MCF 10A (cell line): ENCODE measurements around the gene SPECC1L. TPM values are rescaled to one million over a fixed set of nuclear protein-coding genes. Genes with fewer than 3 reads are reported as not detected.
A peak's percentile ranks its signal among the peaks of the same experiment; 100 is the strongest.

Experiments used
- BruUV-seq: library from RNA; stranded (reverse); fragments of 400-500 nt; replicated peaks from 2 replicates; lab custom pipeline; 2021; lab: Mats Ljungman, UMichigan
- CTCF ChIA-PET: fragments of 300-600 bp; sonication (Branson Sonifier 250); formaldehyde crosslinking; extraction: SDS; loops from one replicate; lab custom pipeline; 2021; ENCODE audit warnings: antibody characterized with exemption, inconsistent platforms; lab: Yijun Ruan, JAX
- POLR2A ChIA-PET: fragments of 300-600, 350-650 bp; sonication (Branson Sonifier 250); formaldehyde crosslinking; extraction: SDS; loops from one replicate; lab custom pipeline; 2020; ENCODE audit warnings: antibody characterized with exemption, inconsistent platforms; lab: Yijun Ruan, JAX
- DNase-seq: peaks from one replicate; pipeline ENCODE4 v3.0.0-alpha.2; 2018; ENCODE audit not compliant: unreplicated experiment
- H3K27ac Mint-ChIP-seq: one replicate; pipeline ENCODE4 v1.8.0; 2022; ENCODE audit warnings: mild to moderate bottlenecking, low read depth, mixed read lengths; ENCODE audit not compliant: unreplicated experiment
- H3K27me3 Mint-ChIP-seq: one replicate; pipeline ENCODE4 v1.8.0; 2022; ENCODE audit warnings: mixed read lengths; ENCODE audit not compliant: insufficient read depth, unreplicated experiment
- H3K36me3 Mint-ChIP-seq: one replicate; pipeline ENCODE4 v1.8.0; 2022; ENCODE audit warnings: mild to moderate bottlenecking, moderate library complexity, mixed read lengths; ENCODE audit not compliant: insufficient read depth, unreplicated experiment
- H3K4me1 Mint-ChIP-seq: one replicate; pipeline ENCODE4 v1.8.0; 2022; ENCODE audit warnings: mixed read lengths; ENCODE audit not compliant: insufficient read depth, unreplicated experiment
- H3K4me3 Mint-ChIP-seq: one replicate; pipeline ENCODE4 v1.8.0; 2022; ENCODE audit warnings: mild to moderate bottlenecking, moderate library complexity, mixed read lengths; ENCODE audit not compliant: unreplicated experiment
- H3K9me3 Mint-ChIP-seq: one replicate; pipeline ENCODE4 v1.8.0; 2022; ENCODE audit warnings: mixed read lengths; ENCODE audit not compliant: unreplicated experiment
- CTCF ChIP-seq: fragments of 200-600 bp; IDR thresholded peaks from one replicate; pipeline ENCODE4 v1.8.0; 2022; ENCODE audit warnings: antibody characterized with exemption, mild to moderate bottlenecking; ENCODE audit not compliant: unreplicated experiment
- intact Hi-C: fragments of 100-400 bp; cut with micrococcal nuclease; formaldehyde crosslinking; loops from 2 replicates; pipeline ENCODE4 v1.14.1; 2022
- total RNA-seq: library from RNA; stranded (reverse); gene quantifications from 2 replicates; pipeline ENCODE4 v1.2.3, GENCODE V29; 2022

SPECC1L gene
- total RNA-seq, 1 experiment from 2014 or later, result 60.4 TPM

- no peak within 1 kb of the TSS for H3K27ac Mint-ChIP-seq
Observed at GRCh38 chr22:24427500-24428164, 157.0 kb downstream of the SPECC1L start, which contains the start of gene ADORA2A. Gene ADORA2A, plus strand, starts transcription at chr22:24427599. Its CDS starts 5,806 bp downstream, at chr22:24433405.

GRCh38 chr22:24428751-24429410 lies 158.2 kb downstream of the SPECC1L start:
- Mint-ChIP-seq H3K9me3 (no peaks in the 10 kb centered on the region), H3K4me1 (peaks cover 15% of the 10 kb centered on the region), H3K27me3 (peaks cover 18% of the 10 kb centered on the region), H3K27ac (no peak overlapping the region), H3K36me3 (no peaks in the 10 kb centered on the region), H3K4me3 (no peak overlapping the region)
- no peak for TF ChIP-seq CTCF
- no TSS peak for BruUV-seq
- ChIA-PET CTCF (interaction anchor here (0.7 to 1.9 kb wide), 4 partner anchors 7 to 93 kb away, joined by 3 to 9 read pairs (median 6); no protein-coding TSS in a partner anchor), POLR2A (no interaction called here)
- intact Hi-C loops, result no loop called here
- DNase-seq, result no peak

More at GRCh38 chr22:24427500-24428164, 157.0 kb downstream of the SPECC1L start, which contains the start of gene ADORA2A:
- intact Hi-C loops, result no loop called here
- TF ChIP-seq CTCF, result no peak
- Mint-ChIP-seq H3K4me1 (peaks cover 13% of the 10 kb centered on the region), H3K9me3 (no peaks in the 10 kb centered on the region), H3K36me3 (no peaks in the 10 kb centered on the region), H3K27me3 (peaks cover 18% of the 10 kb centered on the region), H3K4me3 (no peak within 1 kb of the TSS)
- DNase-seq, result no peak
- POLR2A ChIA-PET, result no interaction called here
- no TSS peak for BruUV-seq
- CTCF ChIA-PET, result interaction anchor here (0.7 to 1.6 kb wide), 2 partner anchors 11 to 94 kb away, joined by 4 to 9 read pairs; no protein-coding TSS in a partner anchor

DNA sequence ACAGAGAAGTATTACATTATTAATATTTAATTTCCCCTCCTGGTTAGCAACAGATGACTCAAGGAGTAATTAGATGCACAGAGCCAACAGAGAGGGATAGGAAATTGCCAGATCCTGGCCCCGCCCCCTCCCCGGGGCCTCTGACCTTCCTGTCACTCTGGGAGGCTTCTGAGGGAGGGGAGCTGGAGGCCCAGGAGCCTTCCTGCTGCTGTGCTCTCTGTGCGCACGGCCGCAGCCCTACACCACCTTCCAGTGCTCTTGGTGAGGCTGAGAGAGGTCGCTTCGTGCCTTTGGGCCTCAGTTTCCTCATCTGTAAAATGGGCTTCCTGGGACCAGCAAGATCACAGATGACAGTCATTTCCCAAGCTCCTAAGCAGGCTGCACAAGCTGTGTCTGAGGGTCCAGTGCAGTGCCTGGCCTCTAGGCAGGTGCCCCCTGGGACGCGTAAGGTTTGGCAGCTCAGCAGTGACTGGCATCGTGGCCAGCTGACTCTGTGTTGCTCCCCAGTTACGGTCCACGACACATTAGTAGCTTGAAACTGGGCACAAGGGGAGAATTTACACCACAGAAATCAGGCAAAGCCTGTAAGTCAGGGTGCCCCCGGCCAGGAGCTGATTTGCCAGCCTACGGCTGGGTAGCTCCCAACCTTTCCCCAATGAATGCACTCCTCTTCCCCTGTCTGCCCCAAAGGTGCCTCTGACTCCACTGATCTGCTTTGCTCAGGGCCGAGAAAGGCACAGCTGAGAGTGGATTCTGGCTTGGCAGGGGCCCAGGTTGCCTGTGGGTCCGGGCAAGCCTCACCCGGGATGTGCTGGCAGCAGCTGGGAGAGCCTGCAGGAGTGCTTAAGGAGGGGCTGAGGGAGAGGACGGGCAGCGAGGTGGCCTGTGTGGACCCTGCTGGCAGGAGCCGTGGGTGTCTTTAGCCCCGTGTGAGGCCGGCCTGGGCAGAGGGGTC lies 159.1 kb downstream of the SPECC1L start:
- Mint-ChIP-seq H3K36me3 (no peaks in the 10 kb centered on the region), H3K9me3 (no peaks in the 10 kb centered on the region), H3K4me1 (peaks cover 15% of the 10 kb centered on the region), H3K27me3 (peaks cover 18% of the 10 kb centered on the region), H3K4me3 (no peak overlapping the region), H3K27ac (no peak overlapping the region)
- TF ChIP-seq CTCF, result no peak
- POLR2A ChIA-PET, result interaction anchor here (1.2 kb wide), 1 partner anchor 11 kb away, joined by 4 read pairs; no protein-coding TSS in a partner anchor
- CTCF ChIA-PET, result interaction anchor here (0.6 to 1.9 kb wide), 7 partner anchors 8 to 96 kb away, joined by 3 to 7 read pairs (median 3); no protein-coding TSS in a partner anchor
- no TSS peak for BruUV-seq
- intact Hi-C loops, result no loop called here
- DNase-seq, result peak; percentile 62
